Gastroesophageal sphincter (tissue), 3 donors: Measurements from ENCODE around the gene TNFRSF14.

Experiments
- POLR2AphosphoS5 ChIP-seq: sonication (generic); formaldehyde crosslinking; IDR thresholded peaks from one replicate; pipeline ENCODE4 v1.6.1; 2017; ENCODE audit warnings: antibody characterized with exemption
- TF ChIP-seq, protein P1 (sequence below), 4 experiments: fragments of 200-600 bp in 2 of 4; fragments of 450-650 bp in 2 of 4; sonication (generic) in 1 of 4; IDR thresholded peaks; one replicate each; pipeline ENCODE4 v1.5.1; 2017 to 2019; ENCODE audit warnings: antibody characterized with exemption in 4 of 4, mild to moderate bottlenecking in 2 of 4, moderate library complexity in 2 of 4

DNA sequence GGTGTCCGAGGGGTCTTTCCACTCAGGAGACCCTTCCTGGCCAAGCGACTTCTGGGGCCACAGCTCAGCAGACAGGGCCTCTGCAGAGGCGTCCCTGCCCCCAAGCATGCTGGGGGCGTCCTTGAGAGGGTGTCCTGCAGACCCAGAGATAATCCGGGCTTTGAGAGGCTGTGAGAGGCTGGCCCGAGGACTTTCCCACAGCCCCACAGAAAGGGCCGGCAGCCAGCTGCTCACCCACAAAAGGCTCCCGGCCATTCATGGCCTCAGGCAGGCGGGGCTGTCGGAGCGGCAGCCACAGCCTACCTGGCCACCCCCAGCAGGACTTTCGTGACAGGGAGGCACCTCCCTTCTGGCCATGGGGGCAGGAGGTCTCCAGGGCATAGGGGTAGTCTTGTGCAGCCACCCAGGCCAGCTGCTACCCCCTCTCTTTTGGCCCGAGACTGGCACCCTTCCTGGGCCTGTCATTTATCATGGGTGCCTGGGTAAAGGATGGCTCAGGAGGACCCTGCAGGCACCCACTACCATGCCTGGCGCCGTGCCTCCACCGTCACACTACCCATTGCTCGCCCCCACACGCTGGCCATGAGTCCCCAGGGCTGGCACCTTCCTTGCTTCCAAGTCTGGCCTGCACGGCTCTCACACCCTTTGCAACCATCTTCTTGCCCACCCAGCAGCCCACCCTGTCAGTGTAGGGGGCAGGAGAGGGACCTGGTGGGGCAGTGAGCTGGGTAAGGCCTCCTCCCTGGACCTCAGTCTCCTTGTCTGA is 11.1 kb upstream of the TNFRSF14 start:
- no peak for TF ChIP-seq POLR2AphosphoS5
- TF ChIP-seq, protein P1, sequence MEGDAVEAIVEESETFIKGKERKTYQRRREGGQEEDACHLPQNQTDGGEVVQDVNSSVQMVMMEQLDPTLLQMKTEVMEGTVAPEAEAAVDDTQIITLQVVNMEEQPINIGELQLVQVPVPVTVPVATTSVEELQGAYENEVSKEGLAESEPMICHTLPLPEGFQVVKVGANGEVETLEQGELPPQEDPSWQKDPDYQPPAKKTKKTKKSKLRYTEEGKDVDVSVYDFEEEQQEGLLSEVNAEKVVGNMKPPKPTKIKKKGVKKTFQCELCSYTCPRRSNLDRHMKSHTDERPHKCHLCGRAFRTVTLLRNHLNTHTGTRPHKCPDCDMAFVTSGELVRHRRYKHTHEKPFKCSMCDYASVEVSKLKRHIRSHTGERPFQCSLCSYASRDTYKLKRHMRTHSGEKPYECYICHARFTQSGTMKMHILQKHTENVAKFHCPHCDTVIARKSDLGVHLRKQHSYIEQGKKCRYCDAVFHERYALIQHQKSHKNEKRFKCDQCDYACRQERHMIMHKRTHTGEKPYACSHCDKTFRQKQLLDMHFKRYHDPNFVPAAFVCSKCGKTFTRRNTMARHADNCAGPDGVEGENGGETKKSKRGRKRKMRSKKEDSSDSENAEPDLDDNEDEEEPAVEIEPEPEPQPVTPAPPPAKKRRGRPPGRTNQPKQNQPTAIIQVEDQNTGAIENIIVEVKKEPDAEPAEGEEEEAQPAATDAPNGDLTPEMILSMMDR (IDR thresholded peaks at IDR 0.05) = no peak
